HG02938 (cell line): Measurements from ENCODE around the gene TM4SF1.

Experiments
- ATAC-seq: cut with Tn5 transposase; IDR thresholded peaks from one replicate; pipeline ENCODE4 v1.9.1; 2021; ENCODE audit warnings: mild to moderate bottlenecking, moderate library complexity; ENCODE audit not compliant: unreplicated experiment

The TM4SF1 gene, protein sequence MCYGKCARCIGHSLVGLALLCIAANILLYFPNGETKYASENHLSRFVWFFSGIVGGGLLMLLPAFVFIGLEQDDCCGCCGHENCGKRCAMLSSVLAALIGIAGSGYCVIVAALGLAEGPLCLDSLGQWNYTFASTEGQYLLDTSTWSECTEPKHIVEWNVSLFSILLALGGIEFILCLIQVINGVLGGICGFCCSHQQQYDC

DNA sequence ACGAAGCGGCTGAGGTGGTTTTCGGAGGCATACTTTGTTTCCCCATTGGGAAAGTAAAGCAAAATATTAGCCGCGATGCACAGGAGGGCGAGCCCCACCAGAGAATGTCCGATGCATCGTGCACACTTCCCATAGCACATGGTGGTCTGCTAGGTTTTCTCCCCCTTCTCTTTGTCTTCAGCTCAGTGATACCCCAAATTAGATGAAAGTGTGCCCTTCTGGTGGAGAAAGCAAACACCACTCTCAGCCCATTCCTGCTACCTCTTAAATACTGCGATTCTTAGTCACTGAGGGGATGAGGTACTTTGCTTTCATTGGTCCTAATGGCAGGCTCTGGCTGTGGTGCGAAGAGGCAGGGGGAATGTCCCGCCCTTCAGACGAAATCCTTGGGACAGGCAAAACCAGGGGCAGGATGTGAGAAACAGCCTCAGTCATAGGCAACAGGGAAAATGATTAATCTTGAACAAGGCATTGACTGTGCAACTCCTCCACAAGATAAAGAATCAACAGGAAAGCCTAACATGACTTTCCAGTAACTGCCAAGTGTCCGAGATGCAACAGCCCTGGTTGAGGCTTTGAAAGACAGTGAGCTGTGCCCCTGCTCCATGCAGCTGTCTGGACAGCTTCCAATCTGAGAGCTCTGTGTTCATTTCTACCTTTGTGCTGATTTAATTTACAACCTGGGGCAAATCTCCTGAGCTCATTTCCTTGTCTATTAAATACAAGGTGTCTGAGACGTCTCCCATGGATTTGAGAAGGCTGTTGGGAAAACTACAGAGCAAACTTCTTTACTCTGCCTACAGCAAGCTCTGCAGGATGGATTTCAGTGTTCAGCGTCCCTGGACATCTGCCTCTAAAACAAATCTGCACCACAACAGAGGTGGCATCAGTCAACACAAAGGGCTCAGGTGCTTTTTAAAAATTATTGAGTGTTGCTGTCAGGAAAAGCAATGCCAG lies at the start of gene TM4SF1:
TSS of gene TM4SF1 (minus strand) at position 242 of the 957 bp plus-strand sequence. CDS start at position 140, 102 bp downstream.
- ATAC-seq: no peak

DNA sequence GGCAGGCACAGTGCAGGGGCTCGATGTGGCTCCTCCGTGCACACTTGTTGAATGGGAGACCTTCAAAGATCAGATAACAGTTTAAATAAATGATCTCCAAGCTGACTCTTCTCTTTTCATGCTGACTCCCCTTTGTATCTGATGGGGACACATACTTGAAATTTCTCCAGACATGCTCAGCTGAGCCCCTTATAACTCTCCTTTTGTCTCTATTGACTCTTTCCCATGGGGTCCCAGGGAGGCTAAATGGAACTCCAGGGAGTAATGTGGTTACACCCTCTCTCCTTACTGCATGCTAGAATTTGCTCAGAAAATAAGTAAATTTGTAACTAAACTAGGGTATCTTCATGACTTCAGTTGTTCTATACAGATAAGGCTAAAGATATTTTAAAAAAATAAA lies 48.9 kb upstream of the TM4SF1 start:
- ATAC-seq: no peak

DNA sequence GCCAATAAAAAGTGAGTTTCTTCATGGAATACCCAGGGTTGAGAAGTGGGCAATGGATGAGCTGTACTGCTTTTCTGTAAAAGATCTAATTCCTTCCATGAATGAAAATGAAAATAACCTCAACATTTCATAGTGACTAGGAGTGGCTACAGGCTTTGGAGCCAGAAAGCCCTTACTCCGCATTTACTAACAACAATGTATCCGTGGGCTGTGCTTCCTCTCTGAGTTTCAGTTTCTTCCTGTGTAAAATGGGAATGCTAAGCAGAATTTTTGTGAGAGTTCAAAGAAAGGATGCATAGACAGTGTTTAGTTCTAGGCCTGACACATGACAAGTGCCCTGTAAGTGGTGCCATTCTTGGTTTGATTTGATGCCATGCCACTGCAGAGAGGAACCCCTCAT lies 47.5 kb upstream of the TM4SF1 start:
- ATAC-seq: no peak

DNA sequence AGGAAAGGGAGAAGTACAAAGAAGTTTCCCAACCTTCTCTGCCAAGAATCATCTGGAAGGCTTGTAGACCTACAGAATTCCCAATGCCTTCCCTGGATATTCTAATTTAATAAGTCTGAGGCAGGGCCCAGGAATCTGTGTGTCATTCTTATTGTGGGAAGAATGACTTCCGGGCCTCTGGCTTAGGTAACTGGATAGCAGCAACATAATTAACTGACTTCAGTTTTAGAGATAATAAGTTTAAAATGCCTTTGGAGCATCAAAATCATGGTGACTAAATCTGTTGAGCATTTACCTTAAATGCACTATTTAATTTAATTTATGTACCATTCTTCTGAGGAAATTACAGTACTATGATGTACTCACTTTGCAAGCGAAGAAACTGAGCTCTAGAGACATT lies 44.3 kb upstream of the TM4SF1 start:
- ATAC-seq: no peak

DNA sequence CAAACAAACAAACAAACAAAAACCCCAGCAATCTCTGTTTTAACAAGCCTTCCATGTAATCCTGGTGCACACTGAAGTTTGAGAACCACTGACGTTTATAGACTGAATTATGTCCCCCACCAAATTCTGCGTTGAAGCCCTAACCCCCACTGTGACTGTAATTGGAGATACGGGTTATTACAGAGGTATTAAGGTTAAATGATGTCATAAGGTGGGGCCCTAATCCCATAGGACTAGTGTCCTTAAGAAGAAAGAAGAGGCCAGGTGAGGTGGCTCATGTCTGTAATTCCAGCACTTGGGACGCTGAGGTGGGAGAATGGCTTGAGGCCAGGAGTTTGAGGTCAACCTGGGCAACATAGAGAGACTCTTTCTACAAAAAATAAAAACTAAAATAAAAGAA lies 42.4 kb upstream of the TM4SF1 start:
- ATAC-seq: no peak

DNA sequence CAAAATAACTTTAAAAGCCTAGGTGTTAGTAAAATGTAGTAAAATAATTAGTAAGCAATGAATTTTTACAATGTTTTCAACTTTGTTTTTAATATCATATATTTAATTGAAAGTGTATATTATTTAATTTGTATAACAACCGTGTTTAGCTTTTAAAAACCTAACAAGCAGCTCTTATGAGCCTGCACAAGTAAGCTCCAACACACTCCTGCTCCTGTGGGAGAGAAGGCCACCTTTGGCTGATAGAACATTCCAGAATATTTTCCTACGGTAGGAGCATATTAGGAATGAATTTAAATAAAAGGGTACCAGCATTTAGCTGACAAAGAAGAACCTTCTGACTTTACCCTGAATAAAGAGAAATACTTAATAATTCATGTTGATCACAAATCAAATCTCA lies 40.3 kb upstream of the TM4SF1 start:
- ATAC-seq: no peak

DNA sequence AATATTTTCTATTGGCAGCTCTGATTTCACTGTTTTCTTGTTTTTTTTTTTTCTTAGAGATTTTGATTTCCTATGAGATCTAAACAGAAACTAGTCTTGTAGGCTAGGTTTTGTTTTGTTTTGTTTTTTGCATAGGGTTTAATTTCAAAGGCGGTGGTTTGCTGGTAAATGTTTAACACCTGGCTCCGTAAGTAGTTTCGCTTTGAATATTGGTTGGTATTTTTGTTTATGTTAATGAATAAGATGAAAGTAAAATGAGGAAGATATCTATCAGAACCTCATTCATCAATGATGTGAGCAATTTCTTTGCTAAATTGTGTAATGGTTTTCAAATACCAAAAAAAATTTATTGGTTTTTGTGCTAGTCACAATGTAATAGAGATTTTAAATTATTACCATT lies 39.7 kb upstream of the TM4SF1 start:
- ATAC-seq: peak; percentile 89

DNA sequence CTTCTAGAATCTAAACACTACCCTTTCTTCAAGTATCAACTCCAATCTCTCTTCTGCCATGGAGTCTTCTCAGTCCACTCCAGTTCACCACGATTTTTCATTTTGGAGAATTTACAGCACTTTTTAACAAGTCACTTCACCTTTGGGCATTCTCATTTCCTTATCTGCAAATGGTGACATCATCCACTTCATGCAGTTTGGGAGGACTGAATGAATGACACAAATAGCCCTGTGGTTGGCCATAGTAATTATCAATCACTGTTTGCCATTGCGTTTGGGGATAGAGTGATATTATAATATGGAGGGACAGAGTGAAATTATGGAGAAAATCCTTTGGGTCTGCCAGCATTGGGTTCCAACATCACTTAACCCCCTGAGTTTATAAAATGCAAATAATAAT lies 38.0 kb upstream of the TM4SF1 start:
- no peak for ATAC-seq

DNA sequence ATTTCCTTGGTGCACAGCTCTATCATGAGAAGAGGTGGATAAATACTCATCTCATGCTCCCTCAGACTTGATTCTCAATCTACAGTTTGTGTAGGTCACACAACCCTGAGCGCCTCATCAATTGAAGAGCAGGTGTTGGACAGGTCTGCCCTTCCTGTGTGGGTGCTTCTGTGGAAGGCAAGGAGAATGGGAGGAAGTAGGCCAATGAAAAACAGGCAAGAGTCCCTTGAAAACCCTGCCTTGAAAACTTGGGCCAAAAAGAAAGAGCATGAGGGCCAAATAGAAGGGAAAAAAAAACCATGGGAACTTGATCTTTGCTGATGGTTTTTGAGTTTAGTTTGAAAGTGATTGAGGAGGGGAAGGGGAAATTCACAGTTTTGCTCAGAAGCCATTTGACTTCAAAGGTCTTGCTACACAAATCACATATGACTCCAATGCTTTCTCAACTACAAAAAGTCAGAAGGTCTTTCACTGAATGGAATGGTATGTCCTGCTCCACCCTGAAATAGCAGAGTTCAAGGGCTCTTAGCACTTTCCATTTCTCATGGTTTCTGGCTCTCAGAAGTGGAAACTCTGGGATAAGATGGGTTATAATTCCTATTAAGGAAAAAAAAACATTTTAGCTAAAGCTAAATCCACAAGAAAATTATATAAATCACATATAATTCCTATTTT lies 37.2 kb upstream of the TM4SF1 start:
- no peak for ATAC-seq

DNA sequence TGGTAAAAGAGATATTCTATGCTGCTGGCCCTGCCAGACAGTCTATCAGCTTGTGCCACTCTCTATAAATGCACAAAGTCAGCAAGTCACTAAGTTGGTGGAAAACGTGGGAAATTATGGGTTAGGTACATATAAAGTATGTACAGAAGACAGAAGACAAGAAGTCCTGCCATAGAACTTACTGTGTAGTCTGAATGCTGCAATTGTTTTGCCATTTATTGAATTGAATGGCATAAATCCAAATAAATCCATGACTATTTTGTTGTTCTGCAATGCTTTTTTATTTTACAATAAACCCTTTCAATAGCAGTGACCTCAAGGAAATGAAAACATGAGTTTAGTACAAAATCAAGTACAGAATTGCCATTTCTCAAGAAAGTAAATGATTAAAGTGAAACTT lies 34.1 kb upstream of the TM4SF1 start:
- ATAC-seq: no peak

DNA sequence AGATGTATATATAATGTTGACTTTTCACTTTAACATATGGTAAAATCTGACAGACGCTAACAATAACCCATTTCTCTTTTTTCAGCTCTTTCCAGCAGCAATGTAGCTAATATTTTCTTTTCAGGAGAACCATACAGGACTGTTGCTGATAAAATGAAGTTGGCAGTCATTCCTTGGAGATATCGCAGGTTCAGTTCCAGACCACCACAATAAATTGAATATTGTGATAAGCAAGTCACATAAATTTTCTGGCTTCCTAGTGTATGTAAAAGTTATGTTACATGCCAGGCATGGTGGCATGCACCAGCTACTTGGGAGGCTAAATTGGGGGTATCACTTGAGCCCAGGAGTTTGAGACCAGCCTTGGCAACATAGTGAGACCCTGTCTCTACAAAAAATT lies 31.9 kb upstream of the TM4SF1 start:
- no peak for ATAC-seq

DNA sequence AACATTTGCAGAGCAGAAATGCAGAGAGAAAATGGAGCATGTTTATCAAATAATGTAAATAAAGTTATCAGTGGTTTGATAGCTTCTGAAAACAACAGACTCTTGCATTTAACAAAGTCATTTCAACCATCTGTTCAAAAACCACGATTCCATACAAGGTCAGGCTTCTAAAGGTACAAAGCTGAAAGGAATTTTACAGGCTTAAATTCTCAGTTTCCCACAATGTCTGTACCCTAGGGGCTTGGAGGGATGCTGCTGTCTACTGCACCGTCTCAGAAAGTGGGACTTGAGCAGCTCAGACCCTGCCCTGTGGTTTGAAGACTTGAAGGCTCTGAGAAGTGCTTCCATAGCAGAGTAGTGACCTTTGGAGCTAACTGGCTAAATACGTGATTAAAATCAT lies 30.4 kb upstream of the TM4SF1 start:
- no peak for ATAC-seq

DNA sequence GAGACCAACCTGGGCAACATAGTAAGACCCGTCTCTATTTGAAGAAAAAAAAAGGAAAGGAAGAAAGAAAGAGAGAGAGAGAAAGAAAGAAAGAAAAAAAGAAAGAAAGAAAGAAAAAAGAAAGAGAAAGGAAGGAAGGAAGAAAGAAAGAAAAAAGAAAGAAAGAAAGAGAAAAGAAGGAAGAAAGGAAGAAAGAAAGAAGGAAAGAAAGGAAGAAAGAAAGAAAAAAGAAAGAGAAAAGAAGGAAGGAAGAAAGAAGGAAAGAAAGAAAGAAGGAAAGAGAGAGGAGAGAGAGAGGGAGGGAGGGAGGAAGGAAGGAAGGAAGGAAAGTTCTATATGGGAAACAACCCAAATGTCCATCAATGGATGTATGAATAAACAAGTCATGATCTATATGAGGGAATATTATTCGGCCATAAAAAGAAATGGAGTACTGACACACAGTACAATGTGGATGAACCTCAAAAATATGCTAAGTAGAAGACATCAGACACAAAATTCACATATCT lies 28.8 kb upstream of the TM4SF1 start:
- no peak for ATAC-seq

DNA sequence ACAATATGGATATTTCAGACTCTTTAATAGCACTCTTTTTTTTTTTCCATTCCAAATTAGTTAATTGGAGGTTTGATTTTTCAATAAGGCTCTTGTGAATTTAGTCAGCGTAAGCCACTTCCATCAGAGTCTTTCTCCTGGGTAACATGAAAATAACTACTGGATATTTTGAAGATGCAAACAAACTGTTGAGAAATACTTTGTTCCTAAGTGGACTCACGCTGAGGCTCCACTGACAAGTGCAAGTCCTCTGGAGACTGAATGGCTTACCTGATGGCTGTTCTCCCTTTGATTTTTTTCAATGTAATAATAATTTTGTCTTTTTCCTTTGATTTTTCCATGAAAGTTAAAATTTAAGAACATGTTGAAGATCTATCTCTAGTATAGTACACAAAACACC lies 26.0 kb upstream of the TM4SF1 start:
- no peak for ATAC-seq

DNA sequence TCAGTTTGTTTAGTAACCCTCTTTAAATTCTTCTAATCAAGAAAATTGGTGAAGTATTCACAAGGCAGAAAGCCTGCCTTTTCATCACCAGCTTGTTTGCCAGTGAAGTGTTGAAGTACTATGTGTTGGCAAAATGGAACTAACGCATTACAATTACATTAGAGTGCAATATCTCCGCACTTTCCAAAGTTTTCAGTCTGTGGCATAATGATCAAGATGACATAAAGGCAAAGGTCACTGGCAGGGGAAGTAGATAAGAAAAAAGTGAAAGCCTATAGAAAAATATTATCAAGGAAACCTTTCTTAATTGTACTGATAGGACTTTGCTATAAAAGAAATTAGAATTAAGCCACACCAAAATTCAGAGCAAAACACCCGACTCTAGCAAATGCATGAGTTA lies 25.0 kb upstream of the TM4SF1 start:
- ATAC-seq: no peak

DNA sequence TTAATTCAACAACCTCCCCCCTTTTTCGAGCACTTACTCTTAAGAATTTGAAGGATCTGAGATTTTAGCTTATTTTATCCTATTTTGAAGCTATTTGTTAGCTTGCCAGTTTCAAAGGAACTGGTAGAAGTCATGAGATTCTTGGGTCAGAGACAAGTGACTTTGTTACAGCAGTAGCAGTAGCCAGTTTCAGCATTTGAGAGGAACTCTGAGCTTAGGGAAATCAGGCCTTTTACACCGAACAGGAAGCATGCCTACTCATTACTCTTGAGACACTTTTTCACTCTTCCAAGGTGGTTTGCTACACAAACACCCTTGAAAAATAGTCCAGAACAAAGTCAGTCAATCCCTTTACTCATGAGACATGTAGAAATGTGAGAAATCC lies 24.5 kb upstream of the TM4SF1 start:
- no peak for ATAC-seq

DNA sequence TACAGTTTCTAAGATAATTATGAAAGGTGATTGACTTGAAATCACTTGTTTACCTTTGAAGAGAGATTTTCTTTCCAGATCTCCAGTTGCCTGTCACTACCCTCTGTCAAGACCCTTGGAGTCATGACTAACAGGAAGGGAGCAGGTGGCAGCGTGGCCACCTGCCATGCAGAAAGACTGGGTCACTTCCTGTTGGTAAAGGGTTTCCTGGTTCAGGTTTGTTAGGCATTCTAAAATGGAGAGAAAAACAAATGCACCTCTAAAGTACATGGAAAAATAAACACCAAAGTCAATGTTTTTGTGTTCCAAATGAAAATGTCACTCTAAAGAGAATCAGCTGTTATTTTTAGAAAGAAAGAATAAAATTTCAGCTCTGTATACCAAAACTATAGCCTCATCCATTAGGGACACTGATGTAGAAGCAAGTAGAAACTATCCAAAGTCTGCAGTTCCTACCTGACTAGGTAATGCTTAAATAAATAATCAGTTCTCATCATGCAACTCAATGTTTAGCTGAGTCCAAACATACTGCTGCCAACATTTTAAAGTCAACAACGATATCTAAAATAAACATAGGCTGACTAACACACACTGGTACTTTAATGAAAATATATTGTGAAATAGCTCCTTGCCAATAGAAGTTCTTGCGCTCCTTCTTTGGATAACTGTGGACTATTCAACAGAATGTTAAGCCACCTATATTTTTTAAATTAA lies 23.9 kb upstream of the TM4SF1 start:
- ATAC-seq: no peak

DNA sequence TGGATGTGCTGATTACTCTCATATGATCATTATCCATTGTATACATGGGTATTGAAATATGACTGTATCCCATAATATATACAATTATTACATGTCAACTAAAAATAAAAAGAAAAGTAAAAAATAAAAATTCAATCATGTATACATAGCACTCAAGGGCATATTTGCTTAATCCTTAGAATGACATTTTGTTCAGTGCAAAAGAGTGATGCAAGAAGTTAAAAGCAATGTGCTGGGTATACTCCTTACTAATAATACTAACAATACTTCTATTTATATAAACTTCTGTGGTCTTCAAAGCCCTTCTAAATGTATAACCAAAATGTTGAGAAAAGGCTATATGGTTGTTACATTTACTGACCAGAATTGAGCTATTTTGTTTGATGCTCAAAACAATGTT lies 23.2 kb upstream of the TM4SF1 start:
- ATAC-seq: no peak

DNA sequence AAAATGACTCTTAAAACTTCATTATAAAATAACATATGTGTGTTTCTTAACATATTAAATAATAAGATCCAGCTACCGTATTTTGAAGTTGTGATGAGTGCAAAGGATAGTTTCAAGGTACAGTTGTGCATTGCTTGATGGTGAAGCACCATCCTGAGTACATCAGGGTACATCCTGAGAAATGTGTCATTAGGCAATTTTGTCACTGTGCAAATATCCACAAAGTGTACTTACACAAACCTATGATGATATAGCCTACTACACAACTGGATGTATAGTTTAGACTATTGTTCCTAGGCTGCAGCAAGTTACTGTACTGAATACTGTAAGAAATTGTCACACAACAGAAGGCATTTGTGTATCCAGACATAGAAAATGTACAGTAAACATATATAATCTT lies 20.8 kb upstream of the TM4SF1 start:
- no peak for ATAC-seq

DNA sequence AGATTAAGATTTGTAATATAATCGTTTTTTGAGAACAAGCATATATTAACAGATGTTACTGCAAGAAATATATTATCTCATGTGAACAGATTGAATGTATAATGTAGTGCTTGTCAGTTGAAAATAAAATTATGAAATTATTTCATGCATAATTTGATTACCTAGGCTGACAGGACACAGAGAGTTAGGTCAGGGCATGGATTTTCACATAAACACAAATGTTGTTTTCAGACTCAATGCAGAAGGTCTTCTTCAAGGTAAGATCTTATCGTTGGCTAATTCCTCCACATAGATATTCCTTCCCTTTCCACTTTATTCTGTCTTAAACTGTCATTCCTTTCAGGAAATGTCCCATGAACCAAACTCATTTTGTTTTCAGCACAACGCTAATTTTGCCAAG lies 20.1 kb upstream of the TM4SF1 start:
- no peak for ATAC-seq

DNA sequence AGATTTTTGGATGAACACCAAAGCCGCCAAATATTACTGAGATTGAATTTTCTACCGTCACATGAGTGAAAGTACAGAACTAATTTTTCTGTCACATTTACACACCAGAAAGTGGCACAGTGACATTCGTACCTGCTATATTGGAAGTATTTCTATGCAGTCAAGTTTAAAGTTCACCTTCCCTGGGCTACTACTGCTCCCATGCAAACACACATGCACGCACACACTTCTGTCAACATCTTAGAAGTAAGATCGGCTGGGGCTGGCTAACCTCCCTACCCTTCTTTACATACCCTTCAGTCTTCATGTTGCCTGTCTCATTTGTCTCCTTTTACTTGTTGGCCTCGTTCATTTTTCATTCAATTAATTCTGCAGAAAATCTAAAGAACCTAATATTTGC lies 19.0 kb upstream of the TM4SF1 start:
- ATAC-seq: no peak
